ENCODE measurements around the gene SARS2.
"Not testable (repeated sequence)": the region's sequence is repeated elsewhere in the genome, so short reads cannot be mapped to it uniquely, and the experiment has no call there.

The SARS2 gene

GRCh38 chr19:38900202-38900629 lies 30.3 kb downstream of the SARS2 start:
- H3K4me3 ChIP-seq, result peak overlapping the region; percentile 64 to 93 (median 76)

GRCh38 chr19:38899447-38900201 lies 30.9 kb downstream of the SARS2 start, which contains the start of the genes NFKBIB and SIRT2:
Gene NFKBIB (plus strand): TSS chr19:38899969. CDS start chr19:38900033, 64 bp downstream.
Gene SIRT2 (minus strand): TSS chr19:38899618. CDS start chr19:38899521, 97 bp downstream.
- peak within 1 kb of the TSS; percentile 64 to 93 (median 76) for H3K4me3 ChIP-seq

More at GRCh38 chr19:38900202-38900629, 30.3 kb downstream of the SARS2 start:
- peak overlapping the region in 20 of 21 experiments; percentile 77 to 96 (median 90) for H3K27ac ChIP-seq

GRCh38 chr19:38898788-38899446 lies 31.6 kb downstream of the SARS2 start:
- Histone ChIP-seq H3K27ac (peak overlapping the region; percentile 70 to 97 (median 89)), H3K4me3 (peak overlapping the region; percentile 64 to 93 (median 76))

More at GRCh38 chr19:38899447-38900201, 30.9 kb downstream of the SARS2 start, which contains the start of the genes NFKBIB and SIRT2:
- peak within 1 kb of the TSS; percentile 70 to 97 (median 92) for H3K27ac ChIP-seq

GRCh38 chr19:38894968-38895367 lies 35.6 kb downstream of the SARS2 start:
- Histone ChIP-seq H3K27ac (no peak overlapping the region), H3K4me3 (no peak overlapping the region)

GRCh38 chr19:38893341-38893771 lies 37.2 kb downstream of the SARS2 start:
- peak overlapping the region in 1 of 21 experiments; percentile 45 for H3K27ac ChIP-seq
- H3K4me3 ChIP-seq, result no peak overlapping the region

GRCh38 chr19:38892841-38893240 lies 37.7 kb downstream of the SARS2 start:
- H3K4me3 ChIP-seq, result no peak overlapping the region
- H3K27ac ChIP-seq, result no peak overlapping the region

- no peak overlapping the region for H3K4me3 ChIP-seq
Observed at GRCh38 chr19:38891771-38892170, 38.8 kb downstream of the SARS2 start.

GRCh38 chr19:38890686-38891085 lies 39.9 kb downstream of the SARS2 start:
- H3K27ac ChIP-seq, result no peak overlapping the region
- H3K4me3 ChIP-seq, result no peak overlapping the region

More at GRCh38 chr19:38891771-38892170, 38.8 kb downstream of the SARS2 start:
- no peak overlapping the region for H3K27ac ChIP-seq

- no peak overlapping the region for H3K27ac ChIP-seq
Observed at GRCh38 chr19:38889803-38890202, 40.8 kb downstream of the SARS2 start.

GRCh38 chr19:38888876-38889275 lies 41.7 kb downstream of the SARS2 start:
- Histone ChIP-seq H3K4me3 (no peak overlapping the region), H3K27ac (no peak overlapping the region)

More at GRCh38 chr19:38889803-38890202, 40.8 kb downstream of the SARS2 start:
- no peak overlapping the region for H3K4me3 ChIP-seq

- not testable (repeated sequence) for H3K27ac ChIP-seq
Observed at GRCh38 chr19:38884691-38885090, 45.9 kb downstream of the SARS2 start.

GRCh38 chr19:38883286-38883685 lies 47.3 kb downstream of the SARS2 start:
- no peak overlapping the region for H3K27ac ChIP-seq

More at GRCh38 chr19:38884691-38885090, 45.9 kb downstream of the SARS2 start:
- H3K4me3 ChIP-seq, result not testable (repeated sequence)

GRCh38 chr19:38880882-38881609 lies 49.5 kb downstream of the SARS2 start:
- Histone ChIP-seq H3K27ac (peak overlapping the region in 1 of 21 experiments; percentile 39), H3K4me3 (no peak overlapping the region)

More at GRCh38 chr19:38883286-38883685, 47.3 kb downstream of the SARS2 start:
- H3K4me3 ChIP-seq, result no peak overlapping the region

GRCh38 chr19:38880076-38880881 lies 50.3 kb downstream of the SARS2 start:
- H3K4me3 ChIP-seq, result no peak overlapping the region
- peak overlapping the region in 1 of 21 experiments; percentile 39 for H3K27ac ChIP-seq

GRCh38 chr19:38879400-38879751 lies 51.2 kb downstream of the SARS2 start:
- peak overlapping the region in 10 of 21 experiments; percentile 26 to 97 (median 82) for H3K27ac ChIP-seq
- no peak overlapping the region for H3K4me3 ChIP-seq

GRCh38 chr19:38878575-38879399 lies 51.8 kb downstream of the SARS2 start:
- Histone ChIP-seq H3K4me3 (no peak overlapping the region), H3K27ac (peak overlapping the region in 20 of 21 experiments; percentile 48 to 97 (median 81))

- Histone ChIP-seq H3K4me3 (peak within 1 kb of the TSS in 4 of 7 experiments; percentile 7 to 38 (median 16)), H3K27ac (peak within 1 kb of the TSS; percentile 1 to 97 (median 81))
Observed at GRCh38 chr19:38877781-38878574, 52.6 kb downstream of the SARS2 start, which contains the start of gene RINL. Gene RINL (minus strand): TSS chr19:38878275. CDS start chr19:38876742, 1,533 bp downstream.

Measured in skin epidermis (tissue), 12 donors.